Activated CD8-positive, alpha-beta memory T cell treated with anti-CD3 and anti-CD28 coated beads, Interleukin-2, amount 50 U/mL, for 4 hours (primary cell): ENCODE measurements around the gene KLF13.
A peak's percentile ranks its signal among the peaks of the same experiment; 100 is the strongest.

Source experiments
- DNase-seq: peaks from one replicate; pipeline ENCODE4 v3.0.0-alpha.2; 2020

Gene KLF13

GRCh38 chr15:31365655-31366127 is 39.1 kb downstream of the KLF13 start:
- peak; percentile 79 for DNase-seq

- DNase-seq, result no peak
Observed at GRCh38 chr15:31366169-31366734, 39.6 kb downstream of the KLF13 start.

GRCh38 chr15:31367021-31367729 is 40.5 kb downstream of the KLF13 start:
- DNase-seq, result no peak

- no peak for DNase-seq
Observed at GRCh38 chr15:31367730-31368344, 41.2 kb downstream of the KLF13 start.

GRCh38 chr15:31369727-31370126 is 43.1 kb downstream of the KLF13 start:
- no peak for DNase-seq

- no peak for DNase-seq
Observed at GRCh38 chr15:31371520-31372240, 45.0 kb downstream of the KLF13 start.

GRCh38 chr15:31372635-31373091 is 46.0 kb downstream of the KLF13 start:
- no peak for DNase-seq

GRCh38 chr15:31373096-31373865 is 46.6 kb downstream of the KLF13 start:
- no peak for DNase-seq

GRCh38 chr15:31373970-31374369 is 47.3 kb downstream of the KLF13 start:
- no peak for DNase-seq

- DNase-seq, result no peak
Observed at GRCh38 chr15:31374489-31374888, 47.9 kb downstream of the KLF13 start.

- no peak for DNase-seq
Observed at GRCh38 chr15:31374986-31375385, 48.4 kb downstream of the KLF13 start.

- no peak for DNase-seq
Observed at GRCh38 chr15:31375772-31376171, 49.1 kb downstream of the KLF13 start.

GRCh38 chr15:31376511-31376910 is 49.9 kb downstream of the KLF13 start:
- DNase-seq, result no peak

GRCh38 chr15:31377030-31377429 is 50.4 kb downstream of the KLF13 start:
- DNase-seq, result no peak

- no peak for DNase-seq
Observed at GRCh38 chr15:31378363-31378903, 51.8 kb downstream of the KLF13 start.

- no peak for DNase-seq
Observed at GRCh38 chr15:31379042-31379441, 52.4 kb downstream of the KLF13 start.

- no peak for DNase-seq
Observed at GRCh38 chr15:31379577-31379976, 52.9 kb downstream of the KLF13 start.

GRCh38 chr15:31381801-31382712 is 55.4 kb downstream of the KLF13 start:
- DNase-seq, result no peak

- DNase-seq, result no peak
Observed at GRCh38 chr15:31382713-31383045, 56.0 kb downstream of the KLF13 start.

- no peak for DNase-seq
Observed at GRCh38 chr15:31383139-31383538, 56.5 kb downstream of the KLF13 start.

GRCh38 chr15:31384568-31384967 is 57.9 kb downstream of the KLF13 start:
- no peak for DNase-seq
